ENCODE measurements around the gene TMBIM4. TPM values are rescaled to one million over a fixed set of nuclear protein-coding genes. Genes with fewer than 3 reads are reported as not detected.
"Not testable (repeated sequence)": the region's sequence is repeated elsewhere in the genome, so short reads cannot be mapped to it uniquely, and the experiment has no call there.

The TMBIM4 gene, protein sequence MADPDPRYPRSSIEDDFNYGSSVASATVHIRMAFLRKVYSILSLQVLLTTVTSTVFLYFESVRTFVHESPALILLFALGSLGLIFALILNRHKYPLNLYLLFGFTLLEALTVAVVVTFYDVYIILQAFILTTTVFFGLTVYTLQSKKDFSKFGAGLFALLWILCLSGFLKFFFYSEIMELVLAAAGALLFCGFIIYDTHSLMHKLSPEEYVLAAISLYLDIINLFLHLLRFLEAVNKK
- 49.3 and 91.3 TPM in 2 replicates for total RNA-seq

DNA sequence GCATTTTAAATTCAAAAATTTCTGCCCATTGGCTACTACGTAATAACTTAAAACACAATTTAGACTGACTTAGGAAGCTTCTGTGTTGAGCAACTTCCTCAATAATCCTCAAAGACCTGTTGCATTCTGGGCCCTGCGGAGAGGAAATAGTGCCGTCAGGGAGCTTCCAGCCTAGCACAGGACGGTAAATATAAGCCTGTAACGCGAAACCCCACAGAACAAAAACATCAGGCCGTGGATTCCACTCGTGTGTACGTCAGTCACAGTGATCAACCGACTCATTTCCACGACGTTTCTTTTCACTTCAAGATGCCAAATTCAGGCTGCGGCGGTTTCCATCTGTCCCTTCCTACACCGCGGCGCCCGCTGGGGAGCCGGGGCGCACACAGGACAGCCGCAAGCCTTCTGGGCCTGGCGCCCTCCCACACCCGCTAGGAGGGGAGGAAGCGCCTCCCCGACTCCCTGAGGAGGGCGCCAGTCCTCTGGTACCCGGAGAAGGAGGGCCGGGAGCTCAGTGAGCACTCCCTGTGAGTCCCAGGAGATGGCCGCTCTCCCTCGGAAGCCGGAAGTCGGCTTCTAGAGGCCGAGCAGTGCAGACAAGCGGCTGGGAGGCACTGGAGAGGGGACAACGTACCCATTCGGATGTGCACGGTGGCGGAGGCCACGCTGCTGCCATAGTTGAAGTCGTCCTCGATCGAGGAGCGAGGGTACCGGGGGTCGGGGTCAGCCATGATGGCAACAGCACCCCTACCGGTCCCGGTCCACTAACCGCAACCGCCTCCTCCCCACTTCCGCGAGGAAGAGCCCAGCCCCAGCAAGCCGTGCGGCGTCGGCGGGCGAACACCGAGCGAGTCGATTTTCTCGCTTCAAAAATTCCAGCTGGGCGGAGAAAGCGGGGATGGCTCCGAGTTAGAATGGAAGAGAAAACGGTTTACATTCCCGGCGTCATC, at the start of gene TMBIM4:
TMBIM4 (minus strand) TSS at position 776 of the 950 bp plus-strand sequence; CDS start at position 731, 45 bp downstream.
- DNase-seq (ENCODE audit: low read depth in 2 of 2) = peak; percentile 92 to 95

DNA sequence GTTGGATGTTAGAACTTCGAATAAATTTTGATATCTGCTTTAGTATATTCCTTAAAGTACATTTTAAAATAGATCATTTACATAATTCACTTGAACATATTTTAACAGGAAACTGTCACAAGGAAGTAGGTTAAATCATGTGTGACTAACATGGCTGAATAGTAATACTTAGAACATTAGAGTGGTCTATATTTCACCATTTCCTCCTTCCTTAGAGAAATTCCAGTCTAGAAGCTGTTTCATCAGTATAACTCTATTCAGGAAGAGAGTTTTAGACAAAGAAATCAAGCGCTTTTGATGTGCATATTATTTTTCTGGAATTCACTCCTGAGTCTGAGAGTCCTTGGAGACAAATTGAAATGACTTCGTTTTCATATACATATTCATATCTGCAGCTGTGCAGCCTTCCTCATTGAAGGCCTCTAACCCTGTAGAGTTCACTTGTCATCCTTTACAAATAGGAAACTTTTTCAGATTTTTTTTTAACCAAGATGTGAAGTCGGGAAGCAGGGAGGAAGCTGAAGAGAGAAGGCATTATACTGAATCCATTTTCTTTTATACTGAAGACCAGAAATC, 47.6 kb upstream of the TMBIM4 start:
- peak in 1 of 2 donors; percentile 55 for DNase-seq (ENCODE audit: low read depth in 2 of 2)

DNA sequence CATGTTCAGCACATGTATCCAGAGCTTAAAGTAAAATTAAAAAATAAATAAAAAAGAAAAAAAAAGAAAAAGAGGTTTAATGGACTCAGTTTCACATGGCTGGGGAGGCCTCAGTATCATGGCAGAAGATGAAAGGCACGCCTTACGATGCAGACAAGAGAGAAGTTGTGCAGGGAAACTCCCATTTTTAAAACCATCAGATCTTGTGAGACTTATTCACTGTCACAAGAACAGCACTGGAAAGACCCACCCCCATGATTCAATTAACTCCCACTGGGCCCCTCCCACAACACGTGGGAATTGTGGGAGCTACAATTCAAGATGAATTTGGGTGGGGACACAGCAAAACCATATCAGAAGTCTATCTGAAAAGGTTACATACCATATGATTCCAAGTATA, 43.2 kb upstream of the TMBIM4 start:
- DNase-seq (ENCODE audit: low read depth in 2 of 2) = not testable (repeated sequence)

DNA sequence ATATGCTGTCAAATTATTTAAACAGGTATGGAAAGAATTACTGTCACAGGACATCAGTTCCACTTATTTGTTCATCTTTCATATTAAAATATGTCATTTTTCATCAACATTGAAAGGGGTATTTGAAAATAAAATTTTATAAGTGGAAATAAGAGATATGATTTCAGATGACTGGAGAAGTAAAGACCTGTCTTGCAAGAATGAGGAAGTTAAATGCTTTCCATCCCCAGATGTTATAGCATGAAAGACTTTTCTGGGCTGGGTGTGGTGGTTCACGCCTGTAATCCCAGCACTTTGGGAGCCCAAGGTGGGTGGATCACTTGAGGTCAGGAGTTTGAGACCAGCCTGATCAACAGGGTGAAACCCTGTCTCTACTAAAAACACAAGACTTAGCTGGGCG, 41.8 kb upstream of the TMBIM4 start:
- not testable (repeated sequence) for DNase-seq (ENCODE audit: low read depth in 2 of 2)

DNA sequence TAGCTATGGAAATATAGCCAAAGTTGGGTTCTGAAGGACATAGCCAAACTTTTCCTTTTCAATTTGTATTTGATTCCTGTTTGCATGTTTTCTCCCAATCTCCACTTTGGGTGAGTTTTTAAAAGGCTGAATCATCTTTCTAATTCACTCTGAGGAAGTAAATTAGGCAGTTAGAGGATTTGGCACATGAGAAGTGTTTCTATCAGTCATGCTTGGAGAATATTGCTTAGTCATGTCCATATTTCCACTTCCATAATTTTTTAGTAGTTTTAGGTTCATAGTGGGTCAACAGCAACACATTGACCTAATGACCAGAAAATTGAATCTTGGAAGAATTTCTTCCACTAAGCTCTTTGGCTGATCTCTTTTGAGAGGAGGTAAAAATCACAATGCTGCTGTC, 41.0 kb upstream of the TMBIM4 start:
- DNase-seq (ENCODE audit: low read depth in 2 of 2) = peak in 1 of 2 donors; percentile 62

DNA sequence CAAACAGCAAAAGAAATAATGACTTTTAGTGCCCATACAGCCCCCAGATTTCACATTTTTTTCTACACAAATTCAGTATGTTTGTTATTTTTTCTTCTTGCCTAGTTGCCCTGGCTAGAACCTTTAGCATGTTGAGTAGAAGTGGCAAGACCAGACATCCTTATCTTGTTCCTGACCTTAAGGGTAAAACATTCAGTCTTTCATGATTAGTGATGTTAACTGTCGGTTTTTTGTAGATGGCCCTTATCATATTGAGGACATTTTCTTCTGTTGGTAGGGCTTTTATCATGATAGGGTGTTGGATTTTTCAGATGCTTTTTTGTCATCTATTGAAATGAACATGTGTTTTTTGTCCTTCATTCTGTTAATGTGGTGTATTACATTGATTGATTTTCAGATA, 36.3 kb upstream of the TMBIM4 start:
- DNase-seq (ENCODE audit: low read depth in 2 of 2) = no peak

DNA sequence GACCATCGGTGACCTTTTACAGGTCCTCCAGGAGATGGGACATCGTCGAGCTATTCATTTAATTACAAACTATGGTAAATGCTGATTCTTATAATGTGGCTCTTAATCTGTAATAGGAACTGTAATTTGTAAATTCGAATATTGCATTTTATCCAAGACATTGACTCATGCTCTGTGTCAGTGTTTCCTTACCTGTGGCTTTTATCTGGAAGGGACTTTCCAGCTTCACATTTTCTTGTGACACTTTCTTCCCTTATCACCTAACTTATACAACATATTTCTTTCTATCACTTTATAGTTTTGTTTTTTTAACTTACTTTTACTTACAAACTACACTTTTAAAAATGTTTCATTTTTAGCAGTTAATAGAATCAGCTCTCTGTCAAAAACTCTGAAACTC, 34.0 kb upstream of the TMBIM4 start:
- no peak for DNase-seq (ENCODE audit: low read depth in 2 of 2)

DNA sequence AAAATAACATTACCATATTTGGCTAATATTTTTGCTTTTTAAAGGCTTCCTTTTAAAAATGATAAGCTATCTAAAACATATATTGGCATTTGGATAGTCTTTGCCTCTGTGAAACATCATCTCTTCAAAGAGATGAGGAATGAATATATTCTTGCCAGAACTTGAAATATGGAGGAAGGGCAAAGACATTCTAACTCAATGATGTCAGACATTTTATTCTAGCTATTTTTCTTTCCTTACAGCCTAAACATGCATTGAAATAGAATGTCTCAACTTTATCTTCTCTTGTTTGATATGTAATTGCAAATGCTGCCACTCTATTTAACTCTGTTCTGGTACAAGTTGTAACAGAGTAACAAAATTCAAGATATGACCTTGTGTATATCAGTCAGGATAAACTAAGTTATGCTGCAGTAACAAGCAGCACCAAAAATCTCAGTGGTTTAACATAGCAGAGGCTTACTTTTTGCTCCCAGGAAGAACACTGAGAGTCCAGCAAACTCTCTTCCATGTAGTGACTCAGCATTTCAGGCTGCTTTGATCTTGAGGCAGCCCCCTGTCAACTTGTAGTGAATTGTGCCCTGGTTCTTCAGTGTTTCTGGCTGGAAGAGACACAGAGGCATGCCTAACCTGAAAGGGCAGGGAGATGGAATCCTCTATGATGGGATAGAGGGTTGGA, 30.2 kb upstream of the TMBIM4 start:
- DNase-seq (ENCODE audit: low read depth in 2 of 2) = no peak

DNA sequence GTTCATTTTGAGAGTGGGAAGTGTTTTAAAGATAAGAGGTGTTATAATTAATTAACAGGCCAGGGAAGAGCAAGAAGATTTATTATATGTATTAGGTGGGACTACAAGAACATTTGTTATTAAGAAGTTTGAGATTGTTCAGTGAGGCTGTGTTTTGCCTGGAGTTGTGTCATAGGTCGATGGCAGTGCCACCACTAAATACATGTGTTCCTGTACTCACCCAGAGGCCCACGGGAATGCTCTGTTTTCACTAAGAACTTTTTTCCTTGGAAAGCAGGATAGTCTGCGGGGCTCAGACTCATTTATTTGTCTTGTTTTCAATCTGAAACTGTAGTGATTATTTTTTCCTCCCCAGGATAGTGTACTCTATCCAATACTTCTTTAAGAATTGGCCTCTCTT, 29.3 kb upstream of the TMBIM4 start:
- peak in 1 of 2 donors; percentile 5 for DNase-seq (ENCODE audit: low read depth in 2 of 2)

DNA sequence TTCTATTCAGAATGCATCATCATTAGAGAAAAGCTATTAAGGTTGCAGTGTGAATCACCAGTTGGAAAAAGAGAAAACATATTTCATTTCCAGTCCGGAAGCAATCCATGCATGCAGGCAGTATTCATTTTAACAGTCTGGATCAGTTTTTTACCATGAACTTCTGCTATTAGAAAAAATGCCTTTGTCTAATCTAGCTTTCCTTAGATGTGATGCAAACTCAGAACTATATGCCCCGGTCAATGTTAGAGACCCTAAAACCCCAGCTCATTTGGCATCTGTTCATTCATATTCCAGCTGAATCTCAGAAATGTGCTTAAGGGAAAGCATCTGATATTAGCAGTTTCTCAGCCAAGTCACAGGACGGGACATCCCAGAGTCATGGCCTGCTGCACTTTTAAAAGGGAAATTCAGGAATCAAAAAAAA, 27.7 kb upstream of the TMBIM4 start:
- peak; percentile 64 to 85 for DNase-seq (ENCODE audit: low read depth in 2 of 2)

DNA sequence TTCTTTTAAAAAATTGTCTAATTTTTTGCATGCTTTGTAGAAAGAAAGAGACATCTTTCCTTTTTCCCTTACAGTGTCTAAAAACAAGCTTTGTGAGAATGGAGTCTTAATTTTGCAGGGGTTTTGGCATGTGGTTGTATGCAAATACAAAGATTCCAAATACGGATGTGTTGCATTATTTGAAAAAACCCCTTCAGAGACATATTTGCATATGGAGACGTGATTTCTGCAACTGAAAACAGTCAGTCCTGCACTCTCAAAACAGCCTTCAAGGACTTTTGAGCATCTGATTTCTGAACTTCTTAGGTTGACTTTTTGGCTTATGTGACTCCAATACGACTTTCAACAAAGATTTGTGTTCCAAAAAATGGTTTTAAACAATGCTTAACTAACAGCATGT, 27.0 kb upstream of the TMBIM4 start:
- DNase-seq (ENCODE audit: low read depth in 2 of 2) = no peak

DNA sequence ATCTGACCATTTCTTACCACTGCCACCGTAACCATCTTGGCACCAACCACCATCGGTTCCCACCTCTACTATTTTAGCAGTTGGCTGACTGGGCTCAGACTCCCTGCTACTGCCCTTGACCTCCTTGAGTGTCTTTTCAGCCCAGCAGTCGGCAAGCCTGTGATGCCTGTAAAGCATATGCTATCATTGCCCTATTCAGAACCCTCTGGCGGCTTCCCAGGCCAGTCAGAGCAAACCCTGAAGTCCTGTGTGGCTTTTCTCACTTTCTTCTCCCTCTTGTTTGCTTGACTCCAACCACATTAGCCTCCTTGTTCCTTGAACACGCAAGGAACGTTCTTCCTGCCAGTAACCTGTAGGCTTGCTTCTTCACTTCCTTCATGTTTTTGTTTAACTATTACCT, 25.4 kb upstream of the TMBIM4 start:
- DNase-seq (ENCODE audit: low read depth in 2 of 2) = no peak

DNA sequence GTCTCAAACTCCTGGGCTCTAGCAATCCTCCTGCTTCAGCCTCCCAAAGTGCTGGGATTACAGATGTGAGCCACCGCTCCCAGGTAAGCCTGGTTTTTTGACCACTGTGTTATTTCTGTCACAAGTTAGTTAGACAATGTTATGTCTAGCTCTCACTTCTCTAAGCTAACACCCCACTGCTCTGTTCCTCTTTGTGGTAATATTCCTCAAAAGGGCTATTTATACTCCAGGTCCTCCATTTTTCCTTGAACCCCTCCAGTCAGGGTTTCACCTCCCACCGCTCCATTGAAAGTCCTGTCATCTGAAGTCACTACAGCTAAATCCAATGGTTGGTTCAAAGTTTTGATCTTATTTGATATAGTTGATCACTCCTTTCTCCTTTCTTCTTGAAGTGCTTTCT, 24.3 kb upstream of the TMBIM4 start:
- no peak for DNase-seq (ENCODE audit: low read depth in 2 of 2)

DNA sequence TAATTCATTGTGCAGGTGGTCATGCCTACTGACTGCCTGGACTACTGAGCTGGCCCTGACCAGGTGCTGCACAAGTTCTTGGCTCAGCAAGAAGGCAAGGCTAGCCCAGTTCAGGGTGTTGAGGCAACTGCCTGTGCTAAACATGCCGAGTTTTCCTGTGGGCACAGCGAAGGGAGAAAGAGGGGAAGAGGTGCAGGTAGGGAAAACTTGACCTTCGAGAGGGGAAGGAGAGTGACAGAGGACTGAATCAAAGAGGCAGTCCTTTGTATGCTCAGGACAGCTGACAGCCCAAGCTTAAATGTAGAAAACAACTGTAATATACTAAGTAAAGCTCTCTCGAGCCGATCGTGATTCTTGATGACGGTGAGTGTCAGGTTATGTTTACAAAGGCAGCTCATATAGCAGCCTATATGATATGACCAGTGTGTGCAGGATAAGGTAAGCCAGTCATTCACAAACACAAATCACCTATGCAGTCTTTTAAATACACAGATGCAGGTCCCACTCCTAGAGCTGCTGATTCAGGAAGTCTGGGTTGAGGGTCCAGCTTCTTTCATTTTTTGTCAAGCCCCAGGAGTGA, 21.8 kb upstream of the TMBIM4 start:
- peak in 1 of 2 donors; percentile 14 for DNase-seq (ENCODE audit: low read depth in 2 of 2)

DNA sequence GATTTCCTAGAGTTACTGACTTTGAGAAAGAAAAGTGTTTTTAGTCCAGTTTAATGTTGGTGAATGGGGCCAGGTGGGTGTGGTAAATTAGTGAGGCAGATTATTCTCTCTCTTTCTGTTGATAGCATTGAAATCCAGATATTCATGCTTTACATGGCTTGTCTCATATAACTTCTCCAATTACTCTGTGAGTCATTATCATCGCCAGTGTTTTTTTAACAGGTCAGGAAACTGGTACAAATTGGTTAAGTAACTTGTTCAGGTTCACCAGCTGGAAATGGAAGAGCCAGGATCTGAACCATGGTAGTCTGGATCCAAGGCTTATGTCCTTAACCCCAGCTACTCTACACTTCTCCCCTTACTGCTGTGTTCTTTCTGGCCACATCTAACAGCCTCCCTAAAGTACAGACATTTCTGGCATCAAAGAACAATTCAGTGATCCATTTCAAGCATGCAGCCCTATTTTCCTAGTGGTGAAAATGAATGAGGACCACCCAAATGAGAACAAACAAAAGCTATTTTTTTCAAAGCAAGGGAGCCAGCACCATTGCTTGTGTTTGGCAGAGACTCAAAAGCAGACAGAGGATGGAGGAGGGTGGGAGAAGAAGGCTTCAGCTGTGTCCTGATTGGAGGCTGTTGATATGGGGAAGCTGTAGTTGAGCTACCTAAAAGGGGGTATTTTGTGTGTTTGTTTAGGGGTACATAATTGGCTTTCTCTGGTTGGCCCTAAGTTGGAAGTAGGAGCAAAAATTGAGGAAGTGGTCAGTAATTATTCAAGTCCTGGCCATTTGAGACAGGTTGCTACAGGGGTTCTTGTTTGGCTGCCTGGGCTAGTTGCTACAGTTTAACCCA, 20.9 kb upstream of the TMBIM4 start:
- peak in 1 of 2 donors; percentile 56 for DNase-seq (ENCODE audit: low read depth in 2 of 2)

DNA sequence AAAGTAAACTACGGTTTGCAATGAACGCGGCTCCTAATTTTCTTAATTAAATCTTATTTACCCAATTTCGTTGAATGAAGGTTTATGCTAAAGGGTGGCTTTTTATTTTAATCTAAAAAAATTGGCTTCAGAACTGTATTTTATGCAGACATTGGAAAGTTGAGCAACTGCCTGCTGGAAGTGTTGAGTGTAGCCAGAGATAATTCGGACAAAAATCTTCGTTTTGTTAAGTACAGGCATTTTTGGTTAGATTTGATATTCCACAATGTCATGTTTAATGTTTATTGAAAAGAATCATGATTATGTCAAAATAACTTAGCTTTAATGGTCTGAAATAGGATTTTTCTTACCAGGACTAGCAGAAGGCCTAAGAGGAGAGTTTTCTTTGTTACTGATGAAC, 20.1 kb upstream of the TMBIM4 start:
- peak; percentile 16 to 18 for DNase-seq (ENCODE audit: low read depth in 2 of 2)

DNA sequence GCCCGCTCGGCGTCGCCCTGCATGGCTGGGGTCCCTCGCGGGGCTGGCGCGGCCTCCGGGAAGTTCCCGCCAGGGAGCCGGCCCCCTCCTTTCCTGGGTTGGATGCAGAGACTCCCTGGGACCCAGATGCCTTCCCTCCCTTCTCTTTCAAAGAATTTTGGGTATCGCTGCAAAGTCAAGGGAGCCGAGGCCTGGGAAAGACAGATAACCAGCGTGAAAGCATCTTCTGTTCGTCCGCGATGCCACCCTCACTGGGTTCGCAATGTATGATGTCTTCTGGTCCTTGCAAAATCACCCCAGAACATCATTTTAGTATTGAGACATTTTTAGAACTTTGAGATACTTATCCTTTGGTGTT, 19.7 kb upstream of the TMBIM4 start:
- DNase-seq (ENCODE audit: low read depth in 2 of 2) = no peak

DNA sequence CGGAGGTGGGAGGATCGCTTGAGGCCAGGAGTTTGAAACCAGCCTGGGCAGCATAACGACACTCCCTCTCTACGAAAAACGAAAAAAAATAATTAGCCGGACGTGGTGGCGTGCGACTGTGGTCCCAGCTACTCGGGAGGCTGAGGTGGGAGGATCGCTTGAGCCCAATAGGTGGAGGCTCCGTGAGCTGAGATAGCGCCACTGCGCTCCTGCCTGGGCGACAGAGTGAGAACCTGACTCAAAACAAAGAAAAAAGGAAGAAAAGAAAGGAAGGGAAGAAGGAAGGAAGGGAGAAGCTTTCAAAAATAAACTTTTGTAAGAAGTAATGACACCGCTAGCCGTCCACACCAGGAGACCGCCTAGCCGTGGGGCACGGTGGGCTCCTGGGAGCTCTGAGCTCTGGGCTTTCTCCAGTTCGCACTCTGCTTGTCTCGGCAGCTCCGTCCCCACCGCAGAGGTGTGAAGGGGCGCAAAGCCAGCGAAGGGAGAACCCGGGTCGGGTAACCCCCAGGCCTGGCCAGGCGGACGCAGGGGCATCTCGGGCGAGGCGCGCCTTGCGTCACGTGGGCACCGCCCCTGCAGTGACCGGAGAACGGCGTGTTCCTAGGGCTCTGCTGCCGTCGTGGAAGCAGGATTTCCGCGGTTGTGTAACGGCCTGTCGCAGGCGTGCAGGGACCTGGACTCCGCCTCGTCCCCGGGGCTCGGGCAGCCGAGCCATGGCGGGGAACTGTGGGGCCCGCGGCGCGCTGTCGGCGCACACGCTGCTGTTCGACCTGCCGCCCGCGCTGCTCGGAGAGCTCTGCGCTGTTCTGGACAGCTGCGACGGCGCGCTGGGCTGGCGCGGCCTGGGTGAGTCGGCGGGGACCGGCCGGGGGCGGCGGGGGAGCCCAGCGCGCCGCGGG, 19.0 kb upstream of the TMBIM4 start, which contains the start of gene IRAK3:
IRAK3 (plus strand) TSS at position 631 of the 902 bp plus-strand sequence; CDS start at position 717, 86 bp downstream.
- DNase-seq (ENCODE audit: low read depth in 2 of 2) = peak; percentile 77 to 86

DNA sequence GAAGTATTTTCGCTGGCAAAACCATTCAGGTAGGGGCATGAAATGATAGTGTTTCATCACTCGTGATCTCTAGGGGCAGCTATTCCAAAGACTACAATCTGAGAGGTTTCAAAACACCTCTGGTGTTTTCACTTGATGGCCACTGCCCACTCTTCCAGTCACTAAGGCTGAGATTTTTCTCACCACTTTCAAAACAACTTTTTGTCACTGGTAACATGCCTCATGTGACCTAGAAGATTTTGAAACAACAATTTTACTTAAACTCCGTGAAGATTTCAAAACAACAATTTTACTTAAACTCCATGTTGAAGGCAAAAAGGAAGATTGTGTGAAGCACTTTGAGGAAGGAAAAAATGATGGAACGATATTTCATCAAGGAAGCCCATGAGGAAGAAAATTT, 18.0 kb upstream of the TMBIM4 start:
- DNase-seq (ENCODE audit: low read depth in 2 of 2) = no peak
